WTC11 (cell line): Measurements from ENCODE around the gene LTBR. TPM values are rescaled to one million over a fixed set of nuclear protein-coding genes. Genes with fewer than 3 reads are reported as not detected.

ENCODE experiments used
- ATAC-seq: fragments of 200-7000 bp; cut with Tn5 transposase; 2 replicates; pipeline ENCODE4 v1.10.0; 2021; ENCODE audit warnings: mild to moderate bottlenecking, moderate library complexity
- CTCF ChIA-PET: fragments of 300-600 bp; sonication (Branson Sonifier 250); formaldehyde crosslinking; loops from one replicate; lab custom pipeline; 2021; ENCODE audit warnings: antibody characterized with exemption; lab: Charles Lee
- POLR2A ChIA-PET: fragments of 350-600 bp; sonication (Branson Sonifier 250); formaldehyde crosslinking; loops from one replicate; lab custom pipeline; 2021; ENCODE audit warnings: antibody characterized with exemption; lab: Charles Lee
- DNase-seq: peaks from one replicate; pipeline ENCODE4 v3.0.0; 2021; ENCODE audit warnings: low spot score
- H3K27ac Mint-ChIP-seq: 2 replicates; pipeline ENCODE4 v1.8.0; 2021; ENCODE audit warnings: mixed read lengths
- H3K27me3 Mint-ChIP-seq: 2 replicates; pipeline ENCODE4 v1.8.0; 2021; ENCODE audit warnings: low read depth, mild to moderate bottlenecking, moderate library complexity, mixed read lengths
- H3K36me3 Mint-ChIP-seq: 2 replicates; pipeline ENCODE4 v1.8.0; 2021; ENCODE audit warnings: mixed read lengths
- H3K4me1 Mint-ChIP-seq: 2 replicates; pipeline ENCODE4 v1.8.0; 2022; ENCODE audit warnings: mixed read lengths
- H3K4me3 Mint-ChIP-seq: 2 replicates; pipeline ENCODE4 v1.8.0; 2021; ENCODE audit warnings: mild to moderate bottlenecking, moderate library complexity, mixed read lengths
- H3K9me3 Mint-ChIP-seq: 2 replicates; pipeline ENCODE4 v1.8.0; 2021; ENCODE audit warnings: mixed read lengths
- AFF4 ChIP-seq: sonication (generic); formaldehyde crosslinking; IDR thresholded peaks from 2 replicates; pipeline ENCODE4 v1.8.1; 2023; ENCODE audit warnings: mild to moderate bottlenecking, missing genetic modification reagents, borderline replicate concordance
- ARID4B ChIP-seq: sonication (generic); formaldehyde crosslinking; IDR thresholded peaks from 2 replicates; pipeline ENCODE4 v1.8.0; 2023; ENCODE audit warnings: missing genetic modification reagents, mild to moderate bottlenecking, borderline replicate concordance
- ATF1 ChIP-seq: sonication (generic); formaldehyde crosslinking; IDR thresholded peaks from 2 replicates; pipeline ENCODE4 v1.8.1; 2023; ENCODE audit warnings: mild to moderate bottlenecking, moderate library complexity, missing genetic modification reagents
- CREM ChIP-seq: sonication (generic); formaldehyde crosslinking; IDR thresholded peaks from 2 replicates; pipeline ENCODE4 v1.8.1; 2022; ENCODE audit warnings: mild to moderate bottlenecking, missing genetic modification reagents, moderate library complexity
- E2F5 ChIP-seq: sonication (generic); formaldehyde crosslinking; IDR thresholded peaks from 2 replicates; pipeline ENCODE4 v1.8.1; 2022; ENCODE audit warnings: mild to moderate bottlenecking, moderate library complexity, missing genetic modification reagents
- ERG ChIP-seq: fragments of 250-450 bp; sonication (Bioruptor Pico); IDR thresholded peaks from 2 replicates; pipeline ENCODE4 v1.8.0; 2021; ENCODE audit warnings: mild to moderate bottlenecking
- ETV6 ChIP-seq: sonication (generic); formaldehyde crosslinking; IDR thresholded peaks from 2 replicates; pipeline ENCODE4 v1.8.1; 2022; ENCODE audit warnings: mild to moderate bottlenecking, missing genetic modification reagents
- FOXP1 ChIP-seq: sonication (generic); formaldehyde crosslinking; IDR thresholded peaks from 2 replicates; pipeline ENCODE4 v1.8.0; 2022; ENCODE audit warnings: missing genetic modification reagents, mild to moderate bottlenecking, moderate library complexity, borderline replicate concordance
- FOXP4 ChIP-seq: sonication (generic); formaldehyde crosslinking; IDR thresholded peaks from 2 replicates; pipeline ENCODE4 v1.8.0; 2022; ENCODE audit warnings: mild to moderate bottlenecking, missing genetic modification reagents
- IRF2 ChIP-seq: sonication (generic); formaldehyde crosslinking; IDR thresholded peaks from 2 replicates; pipeline ENCODE4 v1.8.0; 2022; ENCODE audit warnings: low read depth, missing genetic modification reagents, borderline replicate concordance
- JAZF1 ChIP-seq: fragments of 250-450 bp; sonication (Bioruptor Pico); IDR thresholded peaks from 2 replicates; pipeline ENCODE4 v1.9.0; 2021; ENCODE audit warnings: moderate library complexity, mild to moderate bottlenecking, inconsistent platforms
- MAX ChIP-seq: sonication (generic); formaldehyde crosslinking; IDR thresholded peaks from 2 replicates; pipeline ENCODE4 v1.8.0; 2022; ENCODE audit warnings: mild to moderate bottlenecking, missing genetic modification reagents
- TEAD1 ChIP-seq: sonication (generic); formaldehyde crosslinking; IDR thresholded peaks from 2 replicates; pipeline ENCODE4 v1.8.0; 2022; ENCODE audit warnings: mild to moderate bottlenecking, missing genetic modification reagents
- TP53 ChIP-seq: sonication (generic); formaldehyde crosslinking; IDR thresholded peaks from 2 replicates; pipeline ENCODE4 v1.8.1; 2023; ENCODE audit warnings: mild to moderate bottlenecking, missing genetic modification reagents
- USF1 ChIP-seq: sonication (generic); formaldehyde crosslinking; IDR thresholded peaks from 2 replicates; pipeline ENCODE4 v1.8.0; 2022; ENCODE audit warnings: mild to moderate bottlenecking, missing genetic modification reagents
- ZNF138 ChIP-seq: sonication (generic); formaldehyde crosslinking; conservative IDR thresholded peaks from 2 replicates; pipeline ENCODE4 v1.8.1; 2022; ENCODE audit warnings: mild to moderate bottlenecking, moderate library complexity, missing genetic modification reagents
- total RNA-seq: library from RNA; stranded (reverse); gene quantifications from 3 replicates; pipeline ENCODE4 v1.2.3, GENCODE V29; 2021

Gene LTBR
- total RNA-seq, 1 experiment from 2014 or later: 4.0 TPM

- Mint-ChIP-seq H3K4me3 (peak overlapping the region; percentile 91), H3K9me3 (no peaks in the 10 kb centered on the region), H3K27me3 (no peaks in the 10 kb centered on the region), H3K27ac (peak overlapping the region; percentile 99), H3K36me3 (peaks cover 5% of the 10 kb centered on the region), H3K4me1 (peaks cover 84% of the 10 kb centered on the region)
- DNase-seq (no peak), ATAC-seq (no peak)
- TF ChIP-seq FOXP1 (CRISPR knock-in tag): no peak
- peak; percentile 64; the same call in 1 of the 2 replicates for TF ChIP-seq ARID4B
- TF ChIP-seq FOXP4: peak; percentile 39; the same call in 1 of the 2 replicates
- TF ChIP-seq TEAD1 (CRISPR knock-in tag): 0 out of 2 replicates have a peak, but pooled peaks have one; percentile 29
- TF ChIP-seq ZNF138: 0 out of 2 replicates have a peak, but pooled peaks have one; percentile 10
- TF ChIP-seq JAZF1 (CRISPR knock-in tag): no peak
- TF ChIP-seq E2F5 (CRISPR knock-in tag): no peak
- TF ChIP-seq CREM (CRISPR knock-in tag): no peak
- peak; percentile 45; the same call in 1 of the 2 replicates for TF ChIP-seq MAX (CRISPR knock-in tag)
- ChIA-PET CTCF (interaction anchor here (1.0 to 8.0 kb wide), 9 partner anchors 9 to 164 kb away, joined by 3 to 68 read pairs (median 10); partner anchors contain the start of gene LTBR), POLR2A (interaction anchor here (1.0 to 5.1 kb wide), 12 partner anchors 8 to 160 kb away, joined by 3 to 48 read pairs (median 9); partner anchors contain the start of genes GAPDH, TAPBPL, TNFRSF1A and VAMP1)
Observed at GRCh38 chr12:6374028-6374785, 9.8 kb upstream of the LTBR start.

- Mint-ChIP-seq H3K4me3 (peak overlapping the region; percentile 91), H3K36me3 (peaks cover 4% of the 10 kb centered on the region), H3K27me3 (no peaks in the 10 kb centered on the region), H3K27ac (peak overlapping the region; percentile 99), H3K4me1 (peaks cover 82% of the 10 kb centered on the region), H3K9me3 (no peaks in the 10 kb centered on the region)
- TF ChIP-seq FOXP4 (peak; percentile 6; the same call in 1 of the 2 replicates), TP53 (CRISPR knock-in tag) (no peak), USF1 (no peak), ERG (no peak), ETV6 (no peak), IRF2 (CRISPR knock-in tag) (no peak), AFF4 (CRISPR knock-in tag) (no peak), TEAD1 (CRISPR knock-in tag) (no peak), ATF1 (CRISPR knock-in tag) (no peak)
- DNase-seq (no peak), ATAC-seq (no peak)
- POLR2A ChIA-PET: interaction anchor here (0.7 to 5.1 kb wide), 15 partner anchors 8 to 160 kb away, joined by 3 to 48 read pairs (median 9); partner anchors contain the start of genes GAPDH, LTBR, TAPBPL and TNFRSF1A
- CTCF ChIA-PET: interaction anchor here (0.6 to 8.0 kb wide), 11 partner anchors 9 to 163 kb away, joined by 3 to 68 read pairs (median 6); partner anchors contain the start of gene LTBR
Observed at GRCh38 chr12:6374786-6375160, 9.2 kb upstream of the LTBR start.
